IPS DF 4.7 (cell line): Measurements from ENCODE around the gene STAG2.

Experiments
- DNase-seq: peaks from one replicate; pipeline ENCODE4 v3.0.0-alpha.2; 2013; ENCODE audit warnings: low spot score; ENCODE audit errors: extremely low read depth

STAG2 gene

DNA sequence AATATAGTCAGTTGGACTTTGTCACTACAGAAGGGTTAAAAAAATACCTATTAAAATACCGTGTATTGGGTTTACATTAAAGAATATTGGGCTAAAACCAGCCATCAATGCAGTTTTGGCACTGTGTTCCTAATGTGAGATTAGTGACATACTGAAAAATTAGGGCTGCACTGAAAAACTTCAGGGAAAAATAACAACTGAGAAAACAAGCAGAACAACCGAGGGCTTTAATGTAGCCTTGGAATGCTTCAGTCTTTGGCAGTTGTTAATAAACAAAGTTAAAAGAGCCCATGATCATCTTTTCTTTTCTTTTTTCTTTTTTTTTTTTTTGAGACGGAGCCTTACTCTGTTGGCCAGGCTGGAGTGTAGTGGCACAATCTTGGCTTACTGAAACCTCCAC, 12.4 kb downstream of the STAG2 start:
- DNase-seq, result no peak

- DNase-seq, result no peak
Observed at GRCh38 chrX:123975180-123975579, 13.7 kb downstream of the STAG2 start.

- no peak for DNase-seq
Observed at GRCh38 chrX:123976706-123977316, 15.3 kb downstream of the STAG2 start.

GRCh38 chrX:123983240-123983639, 21.7 kb downstream of the STAG2 start:
- no peak for DNase-seq

- no peak for DNase-seq
Observed at GRCh38 chrX:123986377-123986776, 24.9 kb downstream of the STAG2 start.

DNA sequence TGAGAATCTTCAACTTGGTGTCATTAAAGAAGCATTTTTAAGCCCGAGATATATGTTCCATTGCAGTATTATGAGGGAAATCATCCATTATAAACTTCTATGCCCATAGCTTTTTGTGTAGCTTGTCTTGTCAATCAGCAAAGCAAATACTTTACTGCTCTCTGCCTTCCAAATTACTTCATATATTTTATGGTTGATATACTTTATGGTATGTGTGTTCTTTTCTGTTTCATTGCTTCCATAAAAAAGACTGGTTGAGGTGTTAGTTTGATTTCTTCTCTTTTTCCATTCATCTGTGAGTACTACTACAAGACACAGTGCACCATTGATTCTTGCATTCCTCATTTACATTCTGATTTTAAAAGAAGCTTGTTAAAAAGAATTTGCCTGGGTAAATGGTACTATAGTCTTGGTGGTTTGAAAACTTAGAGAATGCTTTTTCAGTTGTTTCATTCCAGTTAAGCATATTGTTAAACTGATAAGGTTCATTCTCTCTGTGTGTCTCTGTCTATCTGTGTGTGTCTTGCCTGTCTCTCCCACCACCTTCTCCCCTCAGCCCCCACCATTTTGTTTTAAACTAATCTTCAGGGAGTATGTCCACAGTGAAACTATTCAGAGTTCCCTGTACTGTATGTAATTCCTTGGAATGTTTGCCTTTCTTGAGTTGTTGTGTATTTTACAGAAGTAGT, 27.1 kb downstream of the STAG2 start:
- no peak for DNase-seq

DNA sequence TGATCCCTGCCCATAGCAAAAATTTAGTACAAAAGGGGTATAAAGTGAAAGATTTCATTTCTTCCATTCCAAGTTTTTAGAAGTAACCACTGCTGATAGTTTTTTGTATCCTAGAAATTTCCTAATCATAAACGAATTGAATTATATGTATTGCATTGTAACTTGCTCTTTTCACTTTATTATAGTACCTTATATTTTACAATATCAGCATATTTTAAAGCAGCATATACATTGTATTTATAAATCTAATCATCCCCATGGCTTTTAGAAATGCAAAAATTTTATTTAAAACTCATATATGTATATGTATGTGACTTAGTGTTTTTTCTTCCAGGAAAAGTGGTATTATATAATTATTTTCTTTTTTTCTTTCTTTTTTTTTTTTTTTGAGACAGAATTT, 27.7 kb downstream of the STAG2 start:
- no peak for DNase-seq

- no peak for DNase-seq
Observed at GRCh38 chrX:123990169-123990568, 28.7 kb downstream of the STAG2 start.

DNA sequence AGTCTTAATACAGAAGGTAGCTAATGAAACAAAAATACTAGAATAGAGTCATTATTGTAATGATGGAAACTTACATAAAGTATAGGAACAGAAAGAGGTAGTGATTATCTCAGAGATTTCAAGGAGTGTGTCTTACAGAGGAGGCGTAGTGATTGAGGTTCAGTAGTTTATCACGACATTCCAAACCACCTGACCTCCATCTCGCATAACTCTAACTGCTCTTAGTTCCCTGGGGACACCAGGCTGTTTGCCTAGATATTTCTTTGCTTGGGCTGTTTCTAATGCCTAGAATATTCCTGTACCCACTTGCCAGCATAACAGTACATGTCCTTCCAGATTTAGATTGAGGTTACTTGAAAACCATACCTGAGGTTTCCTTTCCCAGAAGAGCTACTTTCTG, 29.1 kb downstream of the STAG2 start:
- no peak for DNase-seq

GRCh38 chrX:123993326-123993725, 31.8 kb downstream of the STAG2 start:
- no peak for DNase-seq

GRCh38 chrX:123993904-123994635, 32.6 kb downstream of the STAG2 start:
- no peak for DNase-seq

DNA sequence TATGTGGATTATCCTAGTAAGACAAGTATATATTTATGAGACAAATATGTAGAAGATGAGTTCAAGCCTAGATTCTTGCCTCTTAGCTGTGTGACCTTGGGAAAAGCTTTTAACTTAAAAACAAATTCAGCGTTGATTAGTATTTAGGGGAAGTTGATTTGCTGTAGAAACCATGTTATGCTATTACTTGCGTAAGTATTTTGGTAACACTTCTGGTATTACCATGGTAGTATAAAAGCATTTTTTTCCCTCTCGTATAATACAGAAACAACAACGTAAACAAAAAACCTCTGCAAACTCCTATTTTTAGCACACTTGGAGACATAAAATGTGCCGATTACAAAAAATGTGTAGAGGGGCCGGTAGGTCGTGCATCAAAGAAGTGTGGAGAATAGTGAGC, 33.2 kb downstream of the STAG2 start:
- no peak for DNase-seq

GRCh38 chrX:124001581-124001980, 40.1 kb downstream of the STAG2 start:
- no peak for DNase-seq

DNA sequence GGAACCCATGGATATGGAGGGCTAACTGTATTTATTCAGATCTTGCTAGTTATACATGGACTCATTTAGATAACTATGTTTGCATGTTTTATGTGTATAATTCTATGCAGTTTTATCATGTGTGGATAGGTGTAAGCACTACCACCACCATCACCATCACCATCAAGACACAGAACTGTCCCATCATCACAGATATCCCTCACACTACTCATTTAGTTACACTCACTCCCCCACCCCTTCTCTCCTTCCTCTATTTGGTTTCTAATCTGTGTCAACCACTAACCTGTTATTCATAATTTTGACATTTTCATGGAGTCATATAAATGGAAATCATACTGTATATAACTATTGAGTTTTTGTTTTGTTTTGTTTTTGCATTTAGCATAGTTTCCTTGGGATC, 43.7 kb downstream of the STAG2 start:
- no peak for DNase-seq

DNA sequence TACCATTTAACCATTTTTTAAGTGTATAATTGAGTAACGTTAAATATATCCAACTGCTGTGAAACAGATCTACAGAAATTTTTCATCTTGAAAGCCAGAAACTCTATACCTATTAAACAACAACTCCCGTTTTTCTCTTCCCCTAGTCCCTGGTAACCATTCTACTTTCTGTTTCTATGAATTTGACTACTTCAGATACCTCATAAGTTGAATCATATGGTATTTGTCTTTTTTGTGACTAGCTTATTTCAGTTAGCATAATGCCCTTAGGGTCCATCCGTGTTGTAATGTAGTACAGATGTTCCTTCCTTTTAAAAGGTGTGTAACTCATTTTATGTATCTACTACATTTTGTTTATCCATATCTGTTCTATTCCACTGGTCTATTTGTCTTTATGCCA, 48.7 kb downstream of the STAG2 start:
- no peak for DNase-seq

- DNase-seq, result no peak
Observed at GRCh38 chrX:124010566-124010965, 49.1 kb downstream of the STAG2 start.

- DNase-seq, result no peak
Observed at GRCh38 chrX:124015721-124016120, 54.2 kb downstream of the STAG2 start.

- DNase-seq, result no peak
Observed at GRCh38 chrX:124016825-124017224, 55.3 kb downstream of the STAG2 start.

DNA sequence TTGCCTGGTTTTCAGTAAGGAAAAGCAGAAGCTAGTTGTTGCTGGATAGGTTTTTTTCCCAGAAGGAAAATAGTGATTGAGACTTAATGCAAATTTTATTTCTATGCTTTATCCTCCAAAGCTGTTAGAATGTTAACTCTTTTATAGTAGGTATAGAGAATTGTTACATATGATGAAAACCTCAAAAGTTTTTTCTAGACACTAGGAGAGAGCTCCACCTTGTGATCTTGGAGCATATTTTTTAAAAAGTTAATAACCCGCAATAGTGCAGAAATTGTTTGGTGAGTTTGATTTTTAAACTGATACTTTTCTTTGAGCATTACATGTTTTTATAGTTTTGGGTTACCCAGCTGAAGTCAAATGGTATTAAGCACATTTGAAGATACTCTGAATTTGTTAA, 56.5 kb downstream of the STAG2 start:
- no peak for DNase-seq

DNA sequence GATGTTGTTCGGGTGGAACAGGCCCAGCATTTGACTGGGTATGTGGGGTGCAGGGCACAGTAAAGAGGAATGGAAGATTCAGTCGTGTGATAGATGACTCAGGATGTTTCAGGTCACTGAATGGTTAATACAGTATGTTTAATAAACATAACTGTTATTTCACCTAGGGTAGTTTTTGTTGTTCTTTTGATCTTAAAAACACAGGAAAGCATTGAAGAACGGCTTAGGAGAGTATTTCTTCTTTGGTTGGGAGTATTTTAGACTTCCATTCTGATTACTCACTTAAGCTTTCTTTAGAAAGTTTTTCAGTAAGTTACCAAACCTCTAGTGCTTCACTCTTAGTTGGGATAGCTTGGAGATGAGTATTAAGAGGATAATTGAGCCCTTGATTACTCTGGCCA, 62.3 kb downstream of the STAG2 start:
- no peak for DNase-seq

DNA sequence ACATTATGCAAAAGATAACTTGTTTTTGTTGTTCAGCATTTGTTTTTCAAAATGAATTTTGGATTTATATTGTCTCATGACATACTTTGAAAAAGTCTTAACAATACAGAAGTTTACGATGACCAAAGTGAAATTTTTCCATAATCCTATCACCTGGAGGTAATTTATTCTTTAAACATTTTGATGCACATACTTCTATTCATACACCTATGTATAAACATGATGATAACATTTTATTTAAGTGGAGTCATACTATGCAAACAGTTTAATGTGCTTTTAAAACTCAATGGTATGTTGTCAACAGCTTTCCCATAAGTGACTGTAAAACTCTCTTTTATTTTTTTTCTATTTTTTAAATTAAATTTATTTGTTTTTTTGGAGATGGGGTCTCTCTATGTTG, 65.0 kb downstream of the STAG2 start:
- no peak for DNase-seq

- no peak for DNase-seq
Observed at GRCh38 chrX:124028182-124028581, 66.7 kb downstream of the STAG2 start.

DNA sequence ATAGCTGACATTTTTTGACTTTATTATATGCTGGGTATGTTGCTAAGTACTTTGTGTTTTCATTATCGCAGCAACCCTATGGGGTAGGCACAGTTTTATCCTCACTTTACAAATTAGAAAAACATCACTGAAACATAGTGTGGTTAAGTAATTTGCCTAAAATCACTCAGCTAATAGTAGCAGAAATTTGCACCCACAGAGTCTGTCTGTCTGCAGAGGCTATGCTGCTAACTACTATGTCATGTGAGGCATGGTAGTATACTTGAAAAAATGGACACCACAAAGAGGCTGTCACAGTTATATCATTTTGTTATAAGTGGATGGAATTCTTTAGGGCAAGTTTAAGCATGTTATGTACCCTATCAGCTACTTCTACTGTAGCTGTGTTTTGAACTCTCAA, 69.0 kb downstream of the STAG2 start:
- DNase-seq, result no peak
